GM12878 (cell line): ENCODE results near the gene SRI. TPM values are rescaled to one million over a fixed set of nuclear protein-coding genes. Genes with fewer than 3 reads are reported as not detected.

Experiments
- ATAC-seq: fragments of 200-7000 bp; cut with Tn5 transposase; 3 replicates; pipeline ENCODE4 v1.9.1; 2020; ENCODE audit warnings: mild to moderate bottlenecking, moderate library complexity
- BruUV-seq: library from RNA; stranded (reverse); fragments of 400-500 nt; replicated peaks from 2 replicates; lab custom pipeline; 2021; lab: Mats Ljungman, UMichigan
- CTCF ChIA-PET: fragments of 300-600 bp; sonication (Branson Sonifier 250); formaldehyde crosslinking; extraction: SDS; loops from one replicate; lab custom pipeline; 2021; ENCODE audit warnings: inconsistent platforms; lab: Yijun Ruan, JAX
- POLR2A ChIA-PET: fragments of 350-600 bp; formaldehyde crosslinking; extraction: SDS; loops from one replicate; lab custom pipeline; 2021; ENCODE audit warnings: inconsistent platforms; lab: Charles Lee
- RAD21 ChIA-PET: fragments of 300-600 bp; sonication (Branson Sonifier 250); formaldehyde crosslinking; loops from one replicate; lab custom pipeline; 2023; ENCODE audit warnings: antibody characterized with exemption; ENCODE audit not compliant: unreplicated experiment; lab: Charles Lee
- SMC1A ChIA-PET: fragments of 300-600 bp; sonication (Branson Sonifier 250); formaldehyde crosslinking; loops from one replicate; lab custom pipeline; 2023; ENCODE audit not compliant: unreplicated experiment, uncharacterized antibody; lab: Charles Lee
- DNase-seq: peaks from one replicate; pipeline ENCODE4 v3.0.0-alpha.2; 2011; ENCODE audit warnings: low read depth, low spot score
- FAIRE-seq: peaks from 3 replicates; lab custom pipeline; 2011; peaks lifted over from hg19 to GRCh38; lab: Jason Lieb, UNC
- H2AFZ ChIP-seq: 2 replicates; pipeline ENCODE4 v1.6.0; 2011; ENCODE audit warnings: low read depth, low read length, control low read depth; ENCODE audit not compliant: control insufficient read depth
- H3K27ac ChIP-seq: 2 replicates; pipeline ENCODE4 v1.5.1; 2011; ENCODE audit warnings: control low read depth; ENCODE audit not compliant: control insufficient read depth, insufficient read depth
- H3K27me3 ChIP-seq, 2 experiments: replicated peaks in 1 of 2; 2 replicates each; pipeline versions ENCODE4 v1.6.0 to v1.6.1; 2011; ENCODE audit warnings: low read length in 1 of 2; ENCODE audit not compliant: control insufficient read depth in 2 of 2, insufficient read depth in 2 of 2
- H3K36me3 ChIP-seq, 2 experiments: 2 replicates each; pipeline ENCODE4 v1.5.1; 2011; ENCODE audit warnings: low read length in 1 of 2; ENCODE audit not compliant: control insufficient read depth in 2 of 2, insufficient read depth in 2 of 2
- H3K4me1 ChIP-seq: 2 replicates; pipeline ENCODE4 v1.6.1; 2011; ENCODE audit warnings: mild to moderate bottlenecking, low read length, moderate library complexity, mixed read lengths; ENCODE audit not compliant: control insufficient read depth, insufficient read depth
- H3K4me2 ChIP-seq: 2 replicates; pipeline ENCODE4 v1.6.0; 2011; ENCODE audit warnings: control low read depth; ENCODE audit not compliant: control insufficient read depth, insufficient read depth
- H3K4me3 ChIP-seq: fragments of 200-600 bp; sonication (generic); 2 replicates; pipeline ENCODE4 v1.5.1; 2016
- H3K79me2 ChIP-seq: 2 replicates; pipeline ENCODE4 v1.6.0; 2011; ENCODE audit warnings: low read length; ENCODE audit not compliant: control insufficient read depth, insufficient read depth
- H3K9ac ChIP-seq: 2 replicates; pipeline ENCODE4 v1.8.0; 2011; ENCODE audit warnings: low read length, control low read depth, mixed read lengths; ENCODE audit not compliant: control insufficient read depth, insufficient read depth
- H3K9me3 ChIP-seq: replicated peaks from 3 replicates; pipeline ENCODE4 v1.5.1; 2011; ENCODE audit warnings: mild to moderate bottlenecking, low read length; ENCODE audit not compliant: control insufficient read depth, insufficient read depth
- H4K20me1 ChIP-seq: 2 replicates; pipeline ENCODE4 v1.6.0; 2011; ENCODE audit not compliant: control insufficient read depth, insufficient read depth
- ETV6 ChIP-seq, 2 experiments: fragments of 450-650 bp in 1 of 2; IDR thresholded peaks in 1 of 2; conservative IDR thresholded peaks in 1 of 2; 2 replicates each; pipeline ENCODE4 v1.6.1; 2014; ENCODE audit warnings: antibody characterized with exemption in 1 of 2, borderline replicate concordance in 1 of 2, low read depth in 1 of 2, mild to moderate bottlenecking in 1 of 2, moderate library complexity in 1 of 2
- NR2C2 ChIP-seq: IDR thresholded peaks from 2 replicates; pipeline ENCODE4 v1.6.1; 2011; ENCODE audit warnings: borderline replicate concordance, low read depth; ENCODE audit not compliant: control insufficient read depth, insufficient read length
- POLR2A ChIP-seq: IDR thresholded peaks from 2 replicates; pipeline ENCODE4 v1.6.1; 2011; ENCODE audit warnings: low read depth, mild to moderate bottlenecking, low read length
- POU2F2 ChIP-seq: IDR thresholded peaks from 3 replicates; pipeline ENCODE4 v1.6.1; 2011; ENCODE audit warnings: low read depth, mild to moderate bottlenecking, low read length, borderline replicate concordance
- TAF1 ChIP-seq: IDR thresholded peaks from 2 replicates; pipeline ENCODE4 v1.6.1; 2011; ENCODE audit warnings: mild to moderate bottlenecking, low read depth, low read length, borderline replicate concordance
- TARDBP ChIP-seq: IDR thresholded peaks from 2 replicates; pipeline ENCODE4 v1.6.1; 2016; ENCODE audit warnings: borderline replicate concordance
- WGBS: methylation state at CpG from one replicate; pipeline ENCODE4 v1.1.6; 2016; ENCODE audit warnings: low lambda C conversion rate; ENCODE audit not compliant: insufficient replicate concordance, insufficient coverage; ENCODE audit errors: missing lambda C conversion rate; 5-methylcytosine and 5-hydroxymethylcytosine counted together
- in situ Hi-C: fragments of 300-500 bp; cut with MboI; formaldehyde crosslinking; loops from 9 replicates; pipeline ENCODE4 v1.14.3; 2018; ENCODE audit warnings: mixed read lengths
- intact Hi-C: fragments of 100-400 bp; cut with micrococcal nuclease; formaldehyde crosslinking; loops from one replicate; pipeline ENCODE4 v1.14.2; 2022; ENCODE audit not compliant: unreplicated experiment
- polyA plus RNA-seq, 11 experiments: library from polyadenylated mRNA; depleted of rRNA in 4 of 11; unstranded in 6 of 11; stranded (reverse) in 5 of 11; fragments of >200 nt; fragmentation: Nextera tagmentation in 4 of 11; fragmentation: Illumina TruSeq in 1 of 11; extraction: Ambion mirVana in 4 of 11; extraction: Trizol in 1 of 11; gene quantifications; 1 replicate in 1 of 11; 2 replicates in 10 of 11; pipeline versions ENCODE4 v1.2.1 to v1.2.3, GENCODE V29; 2011 to 2016; ENCODE audit warnings: inconsistent platforms in 2 of 11, missing spikeins in 2 of 11, low read depth in 1 of 11
- total RNA-seq, 4 experiments: library from RNA; depleted of rRNA in 3 of 4; stranded (reverse); fragments of >200 nt in 3 of 4; fragmentation: Illumina TruSeq in 1 of 4; extraction: Trizol in 1 of 4; gene quantifications; 2 replicates each; pipeline versions ENCODE4 v1.2.1 to v1.2.3, GENCODE V29; 2013 to 2021

Gene SRI
- total and polyA plus RNA-seq, 10 of the 15 experiments (the other 5 are each of a cell fraction or from before 2014, with no cell fraction given): 94.7 to 588 (median 242) TPM

DNA sequence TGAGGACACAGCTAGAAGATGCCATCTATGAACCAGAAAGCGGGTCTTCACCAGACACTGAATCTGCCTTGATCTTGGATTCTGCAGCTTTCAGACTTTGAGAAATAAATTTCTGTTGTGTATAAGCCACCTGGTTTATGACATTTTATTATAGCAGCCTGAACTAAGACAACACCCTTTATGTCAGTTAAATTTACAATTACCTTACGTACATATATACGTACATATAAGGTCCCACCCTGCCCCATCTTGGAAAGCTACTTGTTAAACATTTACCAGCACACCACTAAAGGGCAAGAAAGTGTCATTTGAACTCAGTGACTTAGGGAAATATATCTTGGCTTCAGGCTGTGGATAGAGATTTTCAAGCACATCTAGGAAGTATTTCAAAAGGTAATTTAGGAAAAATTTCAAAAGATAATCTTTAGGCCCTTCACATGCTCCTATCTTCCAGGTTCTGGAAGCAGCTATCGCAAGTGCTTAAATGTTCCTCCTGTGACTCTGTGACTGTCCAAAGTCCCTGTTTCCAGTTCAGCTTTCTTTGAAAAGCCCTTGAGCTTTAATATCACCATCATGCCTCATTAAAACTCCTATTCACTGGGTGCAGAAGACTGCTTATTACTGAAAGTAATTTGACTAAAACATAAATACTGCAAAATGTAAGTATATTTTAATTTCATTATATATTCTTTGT lies 9.6 kb upstream of the SRI start:
- RAD21 ChIA-PET: interaction anchor here (1.0 kb wide), 1 partner anchor 14 kb away, joined by 3 read pairs; no protein-coding TSS in a partner anchor
- WGBS: 93% methylated on average over 4 of the region's 4 CpGs
- Histone ChIP-seq H4K20me1 (no peaks in the 10 kb centered on the region), H2AFZ (no peak overlapping the region), H3K9me3 (no peaks in the 10 kb centered on the region; the same call in 2 of the 3 replicates), H3K4me2 (no peak overlapping the region), H3K27me3 (no peaks in the 10 kb centered on the region), H3K4me3 (no peak overlapping the region), H3K27ac (no peak overlapping the region), H3K9ac (no peak overlapping the region), H3K36me3 (no peaks in the 10 kb centered on the region), H3K79me2 (no peaks in the 10 kb centered on the region), H3K4me1 (no peaks in the 10 kb centered on the region)
- SMC1A ChIA-PET: interaction anchor here (1.4 kb wide), 1 partner anchor 9 kb away, joined by 5 read pairs; no protein-coding TSS in a partner anchor
- no TSS peak for BruUV-seq
- DNase-seq: no peak
- CTCF ChIA-PET: no interaction called here
- in situ Hi-C loops: loop anchor here (25.0 kb wide), 1 partner anchor 608 kb away; no protein-coding TSS in a partner anchor
- POLR2A ChIA-PET: no interaction called here
- intact Hi-C loops: no loop called here
- ATAC-seq: no peak
- no peak for TF ChIP-seq POU2F2
- TF ChIP-seq NR2C2: no peak
- no peak for TF ChIP-seq ETV6 (conservative IDR thresholded peaks at IDR 0.05 in 1 of 2, IDR thresholded peaks at IDR 0.05 in 1 of 2; ENCODE audit: borderline replicate concordance in 1 of 2, low read depth in 1 of 2)
- no peak for TF ChIP-seq POLR2A
- no peak for TF ChIP-seq TAF1
- TF ChIP-seq TARDBP: no peak
- FAIRE-seq: no peak
